ENCODE data around the gene SETBP1.

DNA sequence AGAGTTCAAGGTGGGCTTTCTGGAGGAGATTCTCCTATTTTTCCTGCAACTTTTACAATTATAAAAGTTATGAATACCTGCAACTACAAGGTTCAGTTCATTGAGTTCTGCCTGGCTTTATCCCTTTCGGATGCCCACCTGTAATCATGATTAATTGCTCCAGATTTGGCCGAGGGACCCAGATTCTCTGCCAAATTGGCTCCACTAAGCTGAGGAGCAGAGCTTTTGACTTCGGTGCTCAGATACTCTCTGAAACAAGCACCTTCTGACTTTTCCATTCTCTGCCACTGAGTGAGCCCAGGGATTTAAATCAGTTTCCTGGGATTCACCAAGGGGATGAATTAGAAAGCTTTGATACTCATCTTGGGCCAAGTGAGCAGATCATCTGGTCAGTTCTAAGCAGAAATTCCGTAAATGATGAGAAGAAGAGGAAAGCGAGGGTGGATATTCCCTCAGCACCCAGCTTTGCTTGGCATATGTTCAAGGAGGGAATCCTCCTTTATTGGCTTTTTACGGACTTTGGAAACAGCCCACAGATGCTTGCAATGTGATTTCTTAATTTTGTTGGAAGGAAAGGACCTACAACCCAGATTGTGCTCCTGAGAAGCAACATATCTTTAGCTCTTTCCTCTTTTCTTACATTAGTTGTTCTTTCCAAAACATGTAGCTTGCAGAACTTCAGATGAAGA is 179.2 kb downstream of the SETBP1 start:
- TF ChIP-seq, protein P1, sequence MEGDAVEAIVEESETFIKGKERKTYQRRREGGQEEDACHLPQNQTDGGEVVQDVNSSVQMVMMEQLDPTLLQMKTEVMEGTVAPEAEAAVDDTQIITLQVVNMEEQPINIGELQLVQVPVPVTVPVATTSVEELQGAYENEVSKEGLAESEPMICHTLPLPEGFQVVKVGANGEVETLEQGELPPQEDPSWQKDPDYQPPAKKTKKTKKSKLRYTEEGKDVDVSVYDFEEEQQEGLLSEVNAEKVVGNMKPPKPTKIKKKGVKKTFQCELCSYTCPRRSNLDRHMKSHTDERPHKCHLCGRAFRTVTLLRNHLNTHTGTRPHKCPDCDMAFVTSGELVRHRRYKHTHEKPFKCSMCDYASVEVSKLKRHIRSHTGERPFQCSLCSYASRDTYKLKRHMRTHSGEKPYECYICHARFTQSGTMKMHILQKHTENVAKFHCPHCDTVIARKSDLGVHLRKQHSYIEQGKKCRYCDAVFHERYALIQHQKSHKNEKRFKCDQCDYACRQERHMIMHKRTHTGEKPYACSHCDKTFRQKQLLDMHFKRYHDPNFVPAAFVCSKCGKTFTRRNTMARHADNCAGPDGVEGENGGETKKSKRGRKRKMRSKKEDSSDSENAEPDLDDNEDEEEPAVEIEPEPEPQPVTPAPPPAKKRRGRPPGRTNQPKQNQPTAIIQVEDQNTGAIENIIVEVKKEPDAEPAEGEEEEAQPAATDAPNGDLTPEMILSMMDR (IDR thresholded peaks at IDR 0.05; ENCODE audit: insufficient read depth, low read depth, low read length): no peak
- no peak for TF ChIP-seq EZH2 (IDR thresholded peaks at IDR 0.05; ENCODE audit: insufficient read depth, low read length)

All from astrocyte (in vitro differentiated cells and primary cell).